Hematopoietic multipotent progenitor cell treated with erythropoietin and hydrocortisone succinate and interleukin-3 and kit ligand, for 4 days (in vitro differentiated cells): Measurements from ENCODE around the gene RGMB.

Source experiments
- DNase-seq: peaks from one replicate; pipeline ENCODE4 v3.0.0-alpha.2; 2015

The RGMB gene

DNA sequence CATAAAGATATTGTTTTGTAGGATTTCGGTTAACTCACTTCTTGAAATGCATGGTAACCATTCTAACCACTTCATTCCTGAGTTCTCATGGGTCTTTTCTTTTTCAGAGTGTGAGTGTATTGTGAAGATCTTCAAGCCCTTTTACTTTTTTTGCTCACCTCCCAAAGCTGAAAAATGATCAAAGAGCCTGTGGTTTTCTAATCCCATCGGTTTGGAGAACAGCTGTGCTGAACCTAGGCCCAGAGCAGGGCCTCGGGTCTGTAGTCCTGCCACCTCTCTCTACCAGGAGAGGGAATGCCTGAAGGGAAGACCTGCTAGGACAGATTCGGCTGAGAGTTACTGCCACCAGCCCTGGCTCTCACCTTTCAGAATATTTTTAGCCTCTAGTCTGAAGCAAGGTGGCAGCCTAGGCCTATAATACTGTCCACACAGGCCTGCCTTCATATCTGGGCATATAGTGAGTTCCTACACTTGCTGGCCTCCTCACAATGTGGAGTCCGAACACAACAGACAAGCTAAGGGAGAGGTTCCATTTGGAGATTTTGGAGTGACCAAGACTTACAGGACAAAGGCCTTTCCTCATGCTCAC, 13.8 kb downstream of the RGMB start:
- DNase-seq = no peak

DNA sequence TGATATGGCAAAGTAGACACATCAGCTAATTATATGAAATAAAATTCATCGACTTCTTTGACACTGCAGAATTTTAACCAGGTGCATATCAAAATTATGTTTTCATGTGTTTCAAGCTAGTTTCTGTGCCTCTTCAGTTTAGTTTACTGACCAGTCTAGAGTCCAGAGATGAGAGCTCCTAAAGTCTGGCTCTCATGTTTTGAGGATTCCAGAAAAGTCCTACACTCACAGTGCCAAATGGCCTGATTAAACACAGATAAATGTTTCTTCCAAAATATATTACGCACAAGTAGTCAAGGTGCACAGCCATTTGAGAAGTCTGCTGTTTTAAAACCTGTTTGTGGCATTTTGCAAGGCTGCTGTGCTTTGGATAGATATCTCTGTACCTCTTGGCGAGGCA, 15.6 kb downstream of the RGMB start:
- no peak for DNase-seq

DNA sequence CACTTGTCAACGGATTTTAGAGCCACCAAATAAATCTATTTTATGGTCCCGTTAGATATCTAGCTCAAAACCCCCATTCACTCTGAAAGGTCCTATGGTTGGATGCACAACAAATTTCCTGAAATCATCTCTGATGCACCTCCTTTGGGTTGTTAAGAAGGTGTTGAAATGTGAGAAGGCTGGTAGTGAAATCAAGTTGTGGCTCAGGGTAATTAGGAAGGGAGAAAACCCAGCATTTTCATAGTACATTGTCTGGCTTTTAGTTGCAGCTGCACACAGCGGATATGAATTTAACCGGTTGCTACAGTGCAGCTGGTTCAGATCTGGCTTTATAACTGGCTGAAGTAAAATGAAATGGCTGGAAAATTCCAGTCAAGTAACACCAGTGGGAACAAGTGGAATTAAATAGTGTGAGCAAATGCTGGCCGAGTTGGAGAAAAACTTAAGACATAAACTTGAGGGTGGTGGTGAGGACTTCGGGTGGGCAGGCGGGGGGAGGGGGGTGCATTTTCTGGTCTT, 17.6 kb downstream of the RGMB start:
- DNase-seq = no peak

DNA sequence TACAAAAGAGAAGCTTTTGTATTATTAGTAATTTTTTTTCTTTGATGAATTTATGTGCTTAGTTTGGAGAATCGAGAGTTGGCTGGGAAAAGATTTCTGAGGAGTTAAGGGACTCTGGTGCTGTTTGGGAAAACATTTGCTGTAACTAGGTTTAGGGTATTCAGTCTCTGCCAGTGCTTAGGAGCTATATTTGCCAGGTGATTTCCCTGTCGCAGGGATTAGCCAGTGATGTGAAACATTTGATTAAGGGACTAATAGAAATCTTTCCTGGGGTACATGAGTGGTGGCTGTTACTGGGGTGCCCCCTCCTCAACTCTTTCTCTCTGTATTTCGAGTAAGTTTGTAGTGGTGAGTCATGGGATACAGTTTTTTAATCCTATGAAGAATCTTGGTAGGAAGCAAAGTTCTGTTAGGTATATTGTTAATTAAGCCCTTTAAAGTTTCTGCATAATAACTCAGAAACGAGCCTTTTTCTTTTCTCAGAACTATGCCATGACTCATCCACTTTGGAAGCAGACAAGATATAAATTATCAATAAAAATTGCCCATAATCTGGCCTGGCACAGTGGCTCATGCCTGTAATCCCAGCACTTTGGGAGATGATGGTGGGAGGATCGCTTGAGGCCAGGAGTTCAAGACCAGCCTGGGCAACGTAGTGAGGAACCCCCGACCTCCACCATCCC, 18.6 kb downstream of the RGMB start:
- DNase-seq = no peak

DNA sequence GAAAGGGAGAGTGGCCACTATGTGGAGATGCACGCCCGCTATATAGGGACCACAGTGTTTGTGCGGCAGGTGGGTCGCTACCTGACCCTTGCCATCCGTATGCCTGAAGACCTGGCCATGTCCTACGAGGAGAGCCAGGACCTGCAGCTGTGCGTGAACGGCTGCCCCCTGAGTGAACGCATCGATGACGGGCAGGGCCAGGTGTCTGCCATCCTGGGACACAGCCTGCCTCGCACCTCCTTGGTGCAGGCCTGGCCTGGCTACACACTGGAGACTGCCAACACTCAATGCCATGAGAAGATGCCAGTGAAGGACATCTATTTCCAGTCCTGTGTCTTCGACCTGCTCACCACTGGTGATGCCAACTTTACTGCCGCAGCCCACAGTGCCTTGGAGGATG, 19.8 kb downstream of the RGMB start:
- no peak for DNase-seq

GRCh38 chr5:98794001-98794400, 20.5 kb downstream of the RGMB start:
- DNase-seq = no peak

- no peak for DNase-seq
These were observed 21.1 kb downstream of the RGMB start for GRCh38 chr5:98794414-98795080.

GRCh38 chr5:98795243-98795642, 21.8 kb downstream of the RGMB start:
- no peak for DNase-seq

GRCh38 chr5:98796197-98796972, 22.9 kb downstream of the RGMB start:
- DNase-seq = peak; percentile 64

- no peak for DNase-seq
These were observed 24.9 kb downstream of the RGMB start for GRCh38 chr5:98798371-98798770.

DNA sequence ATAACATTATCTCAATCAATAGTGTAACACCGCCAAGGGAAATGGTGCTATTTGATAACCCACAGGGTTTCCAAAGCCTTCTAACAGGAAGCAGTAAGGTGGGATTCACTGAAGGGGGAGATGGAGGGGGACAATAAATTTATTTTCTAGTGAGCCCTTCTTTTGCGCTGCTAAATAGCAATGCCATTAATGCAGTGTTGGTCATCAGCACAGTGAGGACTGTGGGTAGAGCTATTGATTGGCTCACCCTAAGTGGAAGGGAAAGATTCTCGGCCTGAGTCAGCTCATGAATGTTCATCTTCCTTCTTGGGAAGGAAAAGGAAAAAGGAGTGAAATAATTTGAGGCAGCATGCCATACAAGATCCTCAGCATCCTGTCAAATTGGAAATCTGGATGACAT, 25.4 kb downstream of the RGMB start:
- DNase-seq = no peak

GRCh38 chr5:98804066-98804465, 30.6 kb downstream of the RGMB start:
- no peak for DNase-seq

DNA sequence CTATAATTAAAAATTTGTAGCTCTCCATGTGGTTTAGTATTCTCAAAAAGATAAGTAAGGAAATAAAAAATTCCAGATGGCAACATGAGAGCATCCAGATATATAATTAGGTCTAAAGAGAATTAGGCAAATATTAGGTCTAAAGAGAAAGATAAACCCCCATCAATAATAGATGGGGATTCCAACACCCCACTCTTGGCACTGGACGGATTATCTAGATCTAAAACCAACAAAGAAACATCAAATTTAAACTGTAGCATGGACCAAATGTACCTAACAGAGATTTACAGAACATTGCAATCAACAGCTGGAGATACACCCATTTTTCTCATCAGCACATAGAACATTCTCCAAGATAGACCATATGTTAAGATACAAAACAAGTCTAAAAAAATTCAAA, 31.6 kb downstream of the RGMB start:
- DNase-seq = no peak

DNA sequence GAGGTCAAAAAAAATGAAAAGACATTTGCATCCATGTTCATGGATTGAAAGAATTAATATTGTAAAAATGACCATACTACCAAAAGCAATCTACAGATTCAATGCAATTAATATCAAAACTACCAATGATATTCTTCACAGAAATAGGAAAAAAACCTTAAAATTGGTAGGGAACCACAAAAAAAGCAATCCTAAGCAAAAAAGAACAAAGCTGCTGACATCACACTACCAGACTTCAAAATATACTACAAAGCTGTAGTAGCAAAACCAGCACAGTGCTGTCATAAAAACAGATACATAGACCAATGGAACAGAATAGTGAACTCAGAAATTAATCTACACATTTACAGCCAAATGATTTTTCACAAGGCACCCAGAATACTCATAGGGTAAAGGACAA, 34.3 kb downstream of the RGMB start:
- DNase-seq = no peak

DNA sequence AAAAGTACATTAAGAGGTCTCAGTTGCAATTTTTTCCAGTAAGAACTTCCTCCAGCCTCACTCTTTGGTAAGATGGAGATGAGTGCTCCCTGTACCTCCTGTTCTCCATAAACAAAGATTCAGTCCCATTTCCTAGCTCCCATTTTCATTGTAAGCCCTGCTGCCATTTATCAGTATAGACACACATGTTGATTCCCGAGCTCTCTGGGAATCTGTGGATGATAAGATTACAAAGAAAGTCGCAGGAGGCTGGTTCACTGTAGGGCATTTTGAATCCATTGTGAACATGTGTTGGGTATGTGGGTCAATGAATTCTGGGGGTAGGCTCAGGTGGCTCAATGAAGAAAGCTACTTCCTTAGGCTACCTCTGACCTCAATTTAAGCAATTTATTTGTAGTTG, 36.7 kb downstream of the RGMB start:
- no peak for DNase-seq

GRCh38 chr5:98813755-98814154, 40.3 kb downstream of the RGMB start:
- no peak for DNase-seq

GRCh38 chr5:98816582-98817222, 43.2 kb downstream of the RGMB start:
- peak; percentile 56 for DNase-seq

DNA sequence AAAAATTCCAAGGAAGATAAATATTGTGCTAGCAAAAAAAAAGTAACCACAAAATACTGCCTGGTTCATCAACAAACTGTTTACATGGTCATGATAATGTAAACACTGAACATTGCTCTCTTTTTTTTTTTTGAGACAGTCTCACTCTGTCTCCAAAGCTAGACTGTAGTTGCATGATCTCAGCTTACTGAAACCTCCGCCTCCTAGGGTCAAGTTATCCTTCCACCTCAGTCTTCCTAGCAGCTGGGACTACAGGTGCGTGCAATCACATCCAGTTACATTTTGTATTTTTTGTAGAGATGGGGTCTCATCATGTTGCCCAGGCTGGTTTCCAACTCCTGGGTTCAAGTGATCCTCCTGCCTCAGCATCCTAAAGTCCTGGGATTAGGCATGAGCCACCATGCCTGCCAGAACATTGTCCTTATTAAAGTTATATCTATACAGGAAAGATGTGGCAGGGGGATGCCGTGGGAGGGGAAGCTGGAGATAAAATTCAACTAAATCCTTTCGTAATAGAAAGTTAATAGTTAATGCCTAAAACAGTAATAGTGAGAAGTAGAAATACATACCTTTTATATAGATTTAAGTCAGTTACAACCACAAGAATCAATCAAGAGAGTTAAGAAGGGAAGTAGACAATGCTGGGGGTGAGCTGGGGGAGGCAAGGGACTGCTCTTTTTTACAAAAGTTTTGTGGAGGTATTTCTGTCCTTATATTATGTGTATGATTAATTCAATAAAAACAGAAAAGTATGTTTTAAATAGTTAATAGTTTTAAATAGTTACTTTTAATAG, 52.3 kb downstream of the RGMB start:
- DNase-seq = no peak

- DNase-seq = peak; percentile 54
These were observed 53.7 kb downstream of the RGMB start for GRCh38 chr5:98827161-98827560.

GRCh38 chr5:98827588-98828284, 54.3 kb downstream of the RGMB start:
- no peak for DNase-seq

- DNase-seq = no peak
These were observed 62.7 kb downstream of the RGMB start for GRCh38 chr5:98836175-98836574.
